HPDE6-E6E7 (cell line): Measurements from ENCODE around the gene SNX12.

Experiments used
- DNase-seq: peaks from one replicate; pipeline ENCODE4 v3.0.0; 2011; ENCODE audit warnings: missing footprints; ENCODE audit errors: extremely low spot score

Gene SNX12

DNA sequence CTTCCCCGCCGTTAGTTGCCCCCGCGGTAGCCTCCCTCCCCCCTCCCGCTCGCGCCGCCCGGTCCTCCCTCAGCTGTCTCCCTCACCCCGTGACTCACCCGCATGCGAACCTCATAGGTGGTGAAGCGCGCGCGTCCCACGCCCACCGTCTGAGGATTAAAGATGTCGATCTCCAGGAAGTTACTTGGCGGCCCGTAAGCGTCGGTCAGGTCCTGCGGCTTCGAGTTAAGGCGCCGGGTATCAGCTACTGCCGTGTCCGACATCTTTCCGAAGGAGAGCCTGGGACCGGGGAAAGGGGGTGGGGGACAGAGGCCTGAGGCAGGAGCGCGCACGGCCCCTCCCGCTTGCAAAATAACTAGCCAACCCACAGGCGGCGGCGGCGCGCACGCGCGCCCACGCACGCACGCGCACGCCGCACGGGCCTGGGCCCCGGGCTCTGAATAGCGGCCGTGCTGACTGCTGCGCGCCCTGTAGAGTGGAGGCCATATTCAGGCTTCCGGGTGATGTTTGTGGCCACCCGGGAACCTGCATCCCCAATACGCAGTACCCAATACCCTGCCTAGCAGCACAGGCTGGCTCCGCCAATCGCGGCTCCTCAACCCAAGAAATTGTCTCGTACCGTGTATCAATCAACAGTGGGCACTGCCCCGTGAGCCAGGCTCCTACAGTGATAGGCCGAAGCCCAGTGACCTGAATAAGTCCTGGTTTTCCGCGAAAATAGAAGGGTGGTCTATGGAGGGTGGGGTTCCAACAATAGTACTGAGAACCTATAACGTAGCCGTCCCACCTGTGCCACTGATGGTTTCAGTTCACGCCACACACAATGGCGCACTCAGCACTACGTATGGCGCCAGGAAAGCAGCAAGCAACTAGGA lies at the start of gene SNX12:
TSS of gene SNX12 (minus strand) at position 291 of the 875 bp plus-strand sequence. CDS start at position 263, 28 bp downstream.
- DNase-seq, result peak; percentile 75

DNA sequence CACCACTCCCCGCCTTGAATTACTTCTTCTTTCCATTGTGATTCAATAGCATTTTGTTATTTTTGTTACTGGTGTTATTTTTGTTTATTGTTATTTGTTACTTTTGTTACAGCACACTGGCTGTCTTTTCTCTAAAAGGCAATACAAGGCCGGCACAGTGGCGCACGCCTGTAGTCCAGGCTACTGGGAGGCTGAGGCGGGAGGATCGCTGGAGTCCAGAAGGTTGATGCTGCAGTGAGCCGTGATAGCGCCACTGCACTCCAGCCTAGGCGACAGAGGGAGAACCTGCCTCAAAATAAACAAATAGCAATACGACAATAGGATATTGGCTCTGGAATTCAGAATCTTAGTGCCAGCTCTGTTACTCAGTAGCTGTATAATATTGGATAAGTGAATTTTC lies 49.2 kb upstream of the SNX12 start:
- DNase-seq, result no peak

DNA sequence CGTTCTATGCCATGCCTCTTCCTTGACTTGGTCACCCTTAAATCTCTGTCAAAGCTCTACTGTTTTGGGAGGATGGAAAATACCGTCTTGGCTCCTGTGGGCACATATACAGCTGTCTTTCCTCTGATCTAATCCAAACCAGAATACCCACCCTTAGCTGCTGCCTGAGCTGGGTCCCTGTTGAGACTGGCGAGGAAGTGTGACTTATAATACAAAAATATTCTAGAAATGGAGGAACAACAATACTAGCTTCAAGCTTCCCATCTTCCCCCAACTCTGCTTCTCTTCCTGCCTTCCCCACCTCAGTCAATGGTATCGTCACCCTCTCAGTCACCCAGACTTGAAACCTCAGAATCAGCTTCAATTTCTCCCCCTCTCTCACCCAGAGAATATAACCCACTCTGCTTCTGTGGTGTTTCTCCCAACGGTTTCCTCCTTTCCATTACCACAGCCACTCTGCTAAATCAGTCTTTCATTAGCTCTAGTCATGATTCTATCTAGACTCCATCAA lies 43.8 kb upstream of the SNX12 start:
- DNase-seq, result no peak

- no peak for DNase-seq
These were observed 43.2 kb upstream of the SNX12 start, which contains the start of gene IL2RG for GRCh38 chrX:71111141-71111843. IL2RG (minus strand) TSS chrX:71111577; CDS start chrX:71111539, 38 bp downstream.

DNA sequence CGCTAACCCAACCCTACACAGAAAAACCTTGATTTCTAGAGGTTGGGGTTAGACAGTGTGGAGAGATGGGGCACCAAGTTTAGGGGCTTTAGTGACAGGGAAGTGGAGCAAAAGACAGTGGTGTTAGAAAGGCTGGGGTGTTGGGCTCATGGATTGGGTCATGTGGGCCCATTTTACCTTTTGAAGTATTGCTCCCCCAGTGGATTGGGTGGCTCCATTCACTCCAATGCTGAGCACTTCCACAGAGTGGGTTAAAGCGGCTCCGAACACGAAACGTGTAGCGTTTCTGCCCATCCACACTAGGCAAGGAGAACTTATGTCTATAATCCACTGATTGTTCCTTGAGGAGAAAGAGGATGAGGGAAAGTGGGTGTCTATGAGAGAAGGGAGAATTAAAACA lies 40.9 kb upstream of the SNX12 start:
- DNase-seq, result no peak

GRCh38 chrX:71107762-71108360 lies 39.7 kb upstream of the SNX12 start:
- no peak for DNase-seq

- no peak for DNase-seq
These were observed 39.1 kb upstream of the SNX12 start for GRCh38 chrX:71107245-71107644.

DNA sequence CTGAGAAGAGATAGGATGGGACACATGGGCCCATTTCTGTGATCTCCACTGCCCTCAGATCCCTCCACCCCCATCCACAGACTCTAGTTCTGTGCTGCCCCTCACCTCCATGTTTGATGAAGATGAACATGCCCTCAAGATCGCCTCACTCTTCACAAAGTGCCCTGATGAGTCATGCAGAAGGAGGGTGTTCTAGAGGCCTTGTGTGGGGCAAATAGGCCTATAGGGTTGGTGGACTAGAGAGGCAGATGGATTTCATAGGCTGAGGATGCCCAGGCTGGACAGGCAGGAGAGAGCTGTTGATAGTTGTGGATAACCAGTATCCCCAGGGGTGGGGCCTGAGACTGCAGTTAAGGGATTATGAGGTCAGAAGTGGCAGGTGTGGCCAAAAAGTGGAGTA lies 38.3 kb upstream of the SNX12 start, which contains the start of gene CXorf65:
TSS of gene CXorf65 (minus strand) at position 314 of the 400 bp plus-strand sequence. CDS start at position 130, 184 bp downstream.
- no peak for DNase-seq

DNA sequence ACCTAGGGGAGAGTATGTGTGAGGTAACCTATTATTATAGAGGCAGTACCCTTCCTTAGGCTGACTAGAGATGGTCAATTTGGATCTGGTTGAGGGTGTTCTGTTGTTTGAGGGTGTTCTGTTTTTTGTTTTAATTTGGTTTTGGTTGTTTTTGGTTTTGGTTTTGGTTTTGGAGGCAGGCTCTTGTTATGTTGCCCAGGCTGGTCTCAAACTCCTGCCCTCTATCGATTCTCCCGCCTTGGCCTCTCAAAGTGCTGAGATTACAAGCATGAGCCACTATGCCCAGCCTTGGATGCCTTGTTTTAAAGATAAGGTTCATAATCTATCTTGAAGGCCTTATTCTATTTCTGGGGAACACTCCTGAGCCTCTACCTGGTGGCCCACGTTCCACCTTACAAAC lies 37.5 kb upstream of the SNX12 start:
- no peak for DNase-seq

DNA sequence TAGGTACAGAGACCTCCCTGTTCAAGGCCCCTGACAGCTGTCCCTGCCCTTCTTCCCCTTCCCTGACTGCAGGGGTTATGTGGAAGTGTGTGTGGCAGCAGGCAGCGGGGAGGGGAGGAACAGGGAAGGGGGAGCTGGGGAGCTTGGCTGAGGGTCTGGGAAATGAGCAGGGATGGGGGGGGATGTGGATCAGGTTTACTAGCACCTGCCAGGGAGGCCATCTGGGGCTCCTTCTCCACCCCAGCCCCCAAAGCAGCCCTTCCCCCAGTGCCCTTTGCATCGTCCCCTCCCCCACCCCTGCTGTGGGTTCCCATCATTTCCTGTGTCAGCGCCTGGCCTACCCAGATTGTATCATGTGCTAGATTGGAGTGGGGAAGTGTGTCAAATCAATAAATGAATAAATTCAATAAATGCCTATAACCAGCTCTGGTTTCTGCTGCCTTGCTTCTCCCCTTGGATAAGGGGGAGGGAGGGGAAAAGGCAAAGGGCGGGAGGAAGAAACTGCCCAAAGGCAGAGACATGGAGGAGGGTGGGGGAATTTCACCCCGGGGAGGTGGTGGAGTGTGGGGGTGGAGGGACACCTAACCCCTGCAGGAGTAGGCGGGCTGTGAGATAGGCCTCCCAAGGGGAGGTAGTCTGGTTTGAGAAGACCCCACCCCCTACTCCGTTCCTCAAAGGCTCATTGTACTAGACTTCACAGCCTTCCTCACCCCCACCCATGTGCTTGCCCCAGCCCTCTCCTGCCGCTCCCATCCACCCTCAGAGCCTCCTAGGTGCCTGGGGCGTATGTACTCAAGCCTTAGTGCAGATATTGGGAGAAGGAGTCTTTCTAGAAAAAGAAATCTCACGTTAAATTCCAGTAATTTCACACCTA lies 35.2 kb upstream of the SNX12 start:
- DNase-seq, result no peak

DNA sequence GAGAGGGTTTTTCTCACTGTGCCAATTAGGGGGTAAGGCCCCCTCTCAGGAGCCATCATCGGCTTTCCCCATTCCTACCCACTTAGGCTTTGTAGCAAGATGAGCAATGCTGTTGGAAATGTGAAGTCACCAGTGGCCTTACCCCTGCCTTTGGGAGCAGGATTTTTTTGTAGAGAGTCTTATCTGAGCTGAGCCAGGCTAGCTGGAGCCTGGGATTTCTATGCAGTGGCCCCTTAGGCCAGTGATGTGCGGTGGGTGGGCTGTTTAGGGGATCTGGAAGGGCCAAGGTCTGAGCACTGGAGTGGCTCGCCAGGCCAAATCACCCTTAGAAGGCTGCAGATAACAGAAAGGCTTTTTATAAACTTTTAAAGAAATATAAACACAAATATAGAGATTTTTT lies 34.2 kb upstream of the SNX12 start:
- no peak for DNase-seq

GRCh38 chrX:71100581-71101505 lies 32.7 kb upstream of the SNX12 start:
- no peak for DNase-seq

DNA sequence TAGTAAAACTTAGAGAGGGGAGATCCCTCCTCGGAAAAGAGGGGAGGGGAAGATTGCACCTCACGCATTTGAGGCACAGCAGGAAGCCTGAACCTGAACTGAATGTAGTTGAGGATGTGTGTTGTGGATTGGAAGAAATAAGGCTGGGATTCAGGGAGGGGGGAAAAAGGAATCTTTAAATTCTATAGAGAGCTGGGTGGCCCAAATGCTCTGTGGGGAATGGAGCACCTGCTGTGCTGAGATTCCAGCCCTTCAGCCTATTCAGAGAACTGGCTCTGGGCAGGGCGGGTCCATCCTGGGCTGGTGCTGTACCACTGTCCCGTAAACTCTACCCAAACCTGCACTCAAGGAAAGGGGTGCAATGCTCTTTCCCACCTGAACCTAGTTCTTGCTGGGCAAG lies 31.6 kb upstream of the SNX12 start:
- no peak for DNase-seq

GRCh38 chrX:71098951-71099506 lies 30.9 kb upstream of the SNX12 start:
- no peak for DNase-seq

DNA sequence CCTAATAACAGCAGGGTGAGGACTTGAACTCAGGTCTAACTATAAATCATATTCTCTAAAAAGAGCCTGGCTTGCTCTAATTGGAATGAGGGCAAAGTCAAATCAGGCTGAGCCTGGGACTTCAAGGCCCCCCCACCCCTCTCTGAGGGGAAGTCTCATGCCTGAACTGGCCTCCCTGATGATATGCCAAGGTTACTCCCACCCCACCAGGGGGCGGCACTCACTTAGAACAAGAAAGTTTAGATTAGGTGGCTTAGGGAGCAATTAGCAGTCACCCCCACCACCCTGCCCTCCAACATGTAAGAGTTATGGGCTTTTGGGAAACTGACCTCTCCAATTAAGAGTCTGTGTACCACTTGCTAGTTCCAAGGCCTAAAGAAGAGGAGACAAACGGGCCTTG lies 30.2 kb upstream of the SNX12 start:
- DNase-seq, result no peak

DNA sequence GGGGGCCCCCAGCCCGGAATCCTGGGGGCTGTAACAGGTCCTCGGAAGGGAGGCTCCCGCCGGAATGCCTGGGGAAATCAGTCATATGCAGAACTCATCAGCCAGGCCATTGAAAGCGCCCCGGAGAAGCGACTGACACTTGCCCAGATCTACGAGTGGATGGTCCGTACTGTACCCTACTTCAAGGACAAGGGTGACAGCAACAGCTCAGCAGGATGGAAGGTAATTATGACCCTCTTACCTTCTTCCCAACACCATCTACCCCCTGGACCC lies 28.6 kb upstream of the SNX12 start:
- DNase-seq, result no peak

GRCh38 chrX:71095981-71096759 lies 28.0 kb upstream of the SNX12 start:
- no peak for DNase-seq

DNA sequence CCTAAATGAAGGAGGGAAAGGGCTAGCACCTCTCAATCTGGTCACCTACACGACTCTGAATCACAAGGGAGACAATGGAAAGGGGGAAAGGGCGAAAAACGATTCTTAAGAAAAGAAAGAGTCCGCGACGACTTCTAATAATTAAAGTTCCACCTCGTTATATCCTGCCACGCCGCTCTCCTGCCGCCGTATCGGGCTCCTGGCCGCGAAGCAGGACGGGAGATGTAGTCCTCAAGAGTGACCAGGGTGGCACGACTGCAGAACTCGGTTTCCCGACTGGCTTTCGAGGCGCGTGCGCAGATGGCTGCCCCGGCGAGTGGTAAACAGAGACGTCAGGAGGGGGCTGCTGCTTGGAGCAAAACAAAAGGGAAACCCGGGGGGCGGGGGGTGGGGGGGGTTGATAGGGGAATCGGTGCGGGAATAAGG lies 27.4 kb upstream of the SNX12 start, which contains the start of gene FOXO4:
TSS of gene FOXO4 (plus strand) at position 297 of the 426 bp plus-strand sequence. CDS start 678 bp downstream, outside the sequence.
- peak; percentile 83 for DNase-seq

GRCh38 chrX:71095033-71095432 lies 26.9 kb upstream of the SNX12 start:
- no peak for DNase-seq
